22Rv1 (cell line): ENCODE measurements around the gene SLC2A9.

Source experiments
- CTCF ChIP-seq: fragments of 450-650 bp; IDR thresholded peaks from 2 replicates; pipeline ENCODE4 v1.5.1; 2017; ENCODE audit warnings: mild to moderate bottlenecking
- ZFX ChIP-seq: fragments of 450-650 bp; IDR thresholded peaks from 2 replicates; pipeline ENCODE4 v1.6.1; 2017; ENCODE audit warnings: antibody characterized with exemption, borderline replicate concordance

GRCh38 chr4:10018818-10019461, 2.4 kb downstream of the SLC2A9 start:
- TF ChIP-seq CTCF (peak; percentile 98), ZFX (no peak)
